NCI-H187 treated with DMSO at 0.1 percent for 48 hours (cell line): ENCODE results near the gene SLC7A9.
"Not testable (repeated sequence)": the region's sequence is repeated elsewhere in the genome, so short reads cannot be mapped to it uniquely, and the experiment has no call there.

Source experiments
- DNase-seq: peaks from one replicate; lab custom pipeline; 2025; lab: John Stamatoyannopoulos, UW

Gene SLC7A9

GRCh38 chr19:32881766-32882165, 12.2 kb upstream of the SLC7A9 start:
- no peak for DNase-seq

DNA sequence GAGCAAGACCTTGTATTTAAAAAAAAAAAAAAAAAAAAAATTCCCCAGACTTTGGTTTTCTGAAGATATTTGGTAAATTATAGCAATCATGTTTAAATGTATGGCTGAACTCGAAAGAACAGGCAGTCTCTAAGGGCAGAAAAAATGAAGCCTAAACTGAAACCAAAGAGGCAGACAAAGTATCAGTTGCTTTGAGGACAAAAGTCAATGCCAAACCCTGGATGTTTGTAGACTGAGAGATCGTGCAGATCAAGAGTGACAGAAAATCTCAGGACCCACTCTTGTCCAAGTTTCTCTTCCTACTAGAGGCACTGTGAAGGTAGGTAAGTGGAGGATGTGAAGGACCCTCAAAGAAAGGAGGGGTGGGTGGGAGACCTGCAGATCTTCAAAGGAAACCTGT, 11.1 kb upstream of the SLC7A9 start:
- DNase-seq, result no peak

DNA sequence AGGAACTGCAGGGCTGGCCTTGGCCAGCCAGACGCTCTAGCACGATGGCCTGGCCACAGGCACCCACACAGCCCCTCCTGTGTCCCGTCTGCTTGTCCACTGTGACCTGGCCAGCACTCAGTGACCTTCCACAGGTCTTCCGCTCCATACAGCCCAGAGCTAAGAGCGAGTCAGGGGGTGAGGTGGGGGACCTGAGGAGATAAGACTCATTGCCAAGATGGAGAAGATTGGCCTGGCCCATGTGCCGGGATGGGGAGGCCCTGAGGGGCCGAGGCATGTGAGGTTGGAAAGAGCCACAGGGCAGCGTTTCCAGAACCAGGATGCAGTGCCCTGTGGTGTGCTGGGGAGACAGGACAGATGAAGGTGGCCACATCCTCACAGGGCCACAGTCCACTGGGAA, 10.2 kb upstream of the SLC7A9 start:
- no peak for DNase-seq

- no peak for DNase-seq
Observed at GRCh38 chr19:32878988-32879387, 9.4 kb upstream of the SLC7A9 start.

DNA sequence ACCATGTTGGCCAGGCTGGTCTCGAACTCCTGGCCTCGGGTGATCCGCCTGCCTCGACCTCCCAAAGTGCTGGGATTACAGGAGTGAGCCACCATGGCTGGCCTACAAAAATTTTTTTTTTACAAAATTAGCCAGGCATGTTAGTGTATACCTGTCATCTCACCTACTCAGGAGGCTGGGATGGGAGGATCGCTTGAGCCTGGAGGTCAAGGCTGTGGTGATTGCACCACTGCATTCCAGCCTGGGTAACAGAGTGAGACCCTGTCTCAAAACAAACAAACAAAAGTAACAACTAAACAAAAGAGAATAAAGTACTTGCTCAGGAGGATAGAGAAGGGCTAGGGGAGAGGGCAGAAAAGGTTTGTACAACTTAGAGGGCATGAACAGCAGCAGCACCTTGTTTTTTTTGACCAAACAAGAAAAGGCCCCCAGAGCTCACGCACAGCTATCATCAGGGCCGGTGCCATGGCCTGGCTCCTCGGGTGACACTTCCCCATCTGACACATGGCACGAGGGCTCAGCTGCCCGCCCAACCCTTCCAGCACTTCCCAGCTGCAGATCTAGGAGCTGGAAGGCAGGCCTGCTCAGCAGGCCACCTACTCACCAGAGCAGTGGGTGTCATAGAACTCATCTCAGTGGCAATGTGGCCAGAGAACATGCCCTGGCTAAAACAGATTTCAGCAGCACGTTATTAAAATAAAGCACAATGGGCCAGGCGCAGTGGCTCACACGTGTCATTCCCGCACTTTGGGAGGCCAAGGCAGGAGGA, 8.6 kb upstream of the SLC7A9 start:
- no peak for DNase-seq

DNA sequence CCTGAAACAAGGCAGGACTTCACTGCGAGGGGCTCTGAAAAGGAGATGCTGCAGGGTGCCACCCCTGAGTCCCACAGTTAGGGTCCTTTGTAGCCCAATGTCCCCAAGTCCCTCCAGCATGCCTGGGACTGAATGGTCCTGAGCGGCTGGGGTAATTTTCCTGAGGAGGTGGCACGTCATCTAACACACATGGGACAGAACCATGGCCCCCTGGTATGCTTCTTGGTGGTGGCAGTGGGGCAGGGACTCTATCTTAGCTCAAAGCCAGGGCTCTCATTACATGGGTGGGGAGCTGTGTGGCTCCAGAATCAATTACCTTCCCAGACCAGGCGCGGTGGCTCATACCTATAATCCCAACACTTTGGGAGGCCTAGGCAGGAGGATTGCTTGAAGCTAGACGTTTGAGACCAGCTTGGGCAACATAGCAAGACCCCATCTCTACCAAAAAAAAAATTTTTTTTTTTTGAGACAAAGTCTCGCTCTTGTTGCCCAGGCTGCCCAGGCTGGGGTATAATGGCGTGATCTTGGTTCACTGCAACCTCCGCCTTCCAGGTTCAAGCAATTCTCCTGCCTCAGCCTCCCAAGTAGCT, 7.9 kb upstream of the SLC7A9 start:
- no peak for DNase-seq

DNA sequence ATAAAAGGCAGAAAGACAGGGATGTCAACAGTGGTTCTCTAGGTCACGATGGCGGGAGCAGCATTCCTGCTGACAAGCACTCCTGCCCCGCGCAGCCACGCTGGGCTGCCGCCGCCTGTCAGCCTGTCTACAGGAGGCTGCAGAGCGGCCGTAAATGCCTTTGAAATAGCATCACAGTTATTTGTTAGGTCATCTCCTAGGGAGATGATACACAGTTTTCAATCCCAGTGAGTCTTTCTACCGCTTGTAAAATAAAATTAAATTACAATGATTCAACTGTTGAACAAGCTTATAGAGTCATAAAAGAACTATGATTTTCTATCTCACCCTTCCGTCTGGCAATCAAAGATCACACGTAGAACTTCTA, 7.3 kb upstream of the SLC7A9 start:
- no peak for DNase-seq

- DNase-seq, result no peak
Observed at GRCh38 chr19:32876236-32876918, 6.8 kb upstream of the SLC7A9 start.

GRCh38 chr19:32875428-32875827, 5.9 kb upstream of the SLC7A9 start:
- no peak for DNase-seq

DNA sequence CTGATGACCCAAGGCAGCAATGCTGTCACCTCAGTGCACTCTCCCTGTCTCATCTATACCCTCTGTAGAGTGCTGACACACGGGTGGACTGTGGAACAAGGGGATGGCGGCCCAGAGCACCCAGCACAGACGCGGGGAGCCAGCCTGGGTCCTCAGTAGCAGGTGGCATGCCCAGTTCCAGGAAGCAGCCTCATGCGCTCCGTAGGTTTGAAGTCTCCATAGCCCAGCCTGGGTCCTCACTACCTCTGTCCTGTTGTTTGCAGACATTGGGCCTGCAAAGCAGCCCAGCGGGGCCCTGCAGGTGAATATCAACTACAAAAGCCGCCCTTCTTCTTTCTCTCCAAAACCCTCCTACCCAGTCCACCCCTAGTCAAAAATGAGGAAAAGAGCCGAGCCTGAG, 5.0 kb upstream of the SLC7A9 start:
- no peak for DNase-seq

GRCh38 chr19:32873247-32873959, 3.8 kb upstream of the SLC7A9 start:
- no peak for DNase-seq

DNA sequence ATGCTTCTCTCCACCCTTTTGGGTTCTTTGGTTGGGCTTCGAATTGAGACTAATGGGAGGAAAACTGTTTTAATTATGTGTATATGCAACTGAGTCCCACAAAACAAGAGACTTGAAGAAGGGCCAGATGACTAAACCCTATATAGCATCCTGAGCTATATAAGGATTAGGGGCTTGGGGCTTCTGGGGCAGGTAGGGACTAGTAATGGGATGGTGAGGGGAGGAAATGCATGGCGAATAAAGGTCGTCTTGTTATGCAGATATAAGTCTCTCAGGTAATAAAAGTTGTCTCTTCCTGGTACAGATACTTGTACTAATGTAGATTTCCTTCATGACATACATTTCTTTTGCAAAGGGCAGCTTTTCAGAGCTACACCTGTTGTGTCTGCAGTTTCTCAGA, 2.8 kb upstream of the SLC7A9 start:
- no peak for DNase-seq

DNA sequence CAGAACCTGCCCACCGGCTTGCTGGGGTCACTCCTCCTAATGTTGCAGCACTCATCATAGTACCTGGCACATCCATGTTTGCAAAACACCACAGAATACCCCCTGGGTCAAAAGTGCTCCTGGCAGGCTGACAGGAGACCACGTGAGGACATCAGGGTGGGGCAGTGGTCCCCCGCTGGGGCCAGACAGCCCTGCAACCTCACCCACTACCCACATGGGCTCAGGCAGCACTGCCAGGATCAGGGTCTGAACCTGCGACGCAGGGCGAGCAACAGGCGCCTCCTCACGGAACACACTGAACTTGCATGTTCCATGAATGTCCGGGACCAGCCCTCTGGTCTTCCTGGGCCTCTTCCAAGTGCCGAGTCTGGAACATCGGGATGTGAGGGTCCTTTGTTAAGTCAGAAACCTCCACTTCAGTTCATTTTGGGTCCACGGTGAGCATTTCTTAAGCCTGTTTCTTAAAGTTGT, 1.4 kb upstream of the SLC7A9 start:
- DNase-seq, result no peak

DNA sequence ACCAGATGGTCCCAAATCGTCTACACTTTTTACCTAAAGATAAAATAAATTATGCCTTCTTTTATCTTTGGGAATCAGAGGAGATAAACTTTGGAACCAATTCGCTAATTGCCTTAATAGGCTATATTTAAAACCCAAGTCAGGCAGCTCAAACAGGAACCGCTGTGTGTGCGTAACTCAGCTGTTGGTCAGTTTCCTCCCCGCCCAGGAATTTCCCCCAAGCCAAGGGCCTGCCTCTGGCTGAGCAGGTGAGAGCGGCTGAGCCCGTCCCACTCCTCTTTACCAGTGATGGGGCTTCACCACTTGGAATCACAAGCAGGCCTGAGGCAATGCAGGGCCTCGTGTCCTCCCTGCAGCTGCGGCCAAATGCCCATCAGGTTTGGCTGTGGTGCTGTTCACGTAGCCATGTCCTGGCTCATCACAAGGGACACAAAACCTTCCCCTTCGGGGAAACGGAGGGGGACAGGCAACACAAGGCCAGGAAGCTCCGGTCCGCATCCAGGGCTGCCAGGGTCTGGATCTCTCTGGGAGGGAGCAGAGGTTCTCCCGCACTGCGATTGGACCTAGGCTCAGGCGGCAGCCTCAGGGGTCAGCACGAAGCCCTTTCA, 503 bp upstream of the SLC7A9 start:
- DNase-seq, result no peak

DNA sequence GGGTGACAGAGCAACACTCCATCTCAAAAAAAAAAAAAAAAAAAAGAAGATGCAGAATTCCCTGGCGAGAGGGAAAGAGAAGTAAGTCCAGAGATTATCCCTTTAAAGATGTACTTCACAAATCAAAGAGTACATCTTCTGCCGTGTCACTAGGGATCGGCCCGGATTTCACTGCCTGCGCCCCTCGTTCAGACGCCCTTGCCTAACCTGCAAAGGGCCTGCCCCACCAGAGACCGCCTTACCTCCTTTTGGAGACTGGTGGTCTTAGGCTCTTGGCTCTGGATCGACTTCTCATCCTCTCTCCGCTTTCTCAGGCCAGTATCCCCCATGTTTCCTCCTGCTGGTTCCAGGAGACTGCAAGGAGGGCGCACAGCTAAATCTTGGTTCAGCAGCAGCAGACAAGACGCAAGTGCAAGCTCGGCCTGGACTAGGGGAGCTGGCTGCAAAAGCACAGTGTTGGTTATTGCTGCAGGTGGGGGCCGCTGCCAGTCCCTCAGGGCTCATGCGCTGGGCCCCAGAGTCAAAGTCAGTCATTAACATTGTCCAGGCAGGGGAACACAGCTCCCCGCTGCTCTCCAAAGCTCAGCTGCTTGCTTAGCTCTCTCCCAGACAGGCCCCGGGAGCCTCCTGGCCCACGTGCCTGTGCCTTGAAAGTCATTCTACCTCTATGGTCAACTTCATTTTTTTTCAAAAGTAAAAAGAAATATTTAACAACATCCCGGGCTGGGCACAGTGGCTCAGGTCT, 1.2 kb downstream of the SLC7A9 start:
- DNase-seq, result no peak

- DNase-seq, result not testable (repeated sequence)
Observed at GRCh38 chr19:32867436-32867835, 2.1 kb downstream of the SLC7A9 start.

DNA sequence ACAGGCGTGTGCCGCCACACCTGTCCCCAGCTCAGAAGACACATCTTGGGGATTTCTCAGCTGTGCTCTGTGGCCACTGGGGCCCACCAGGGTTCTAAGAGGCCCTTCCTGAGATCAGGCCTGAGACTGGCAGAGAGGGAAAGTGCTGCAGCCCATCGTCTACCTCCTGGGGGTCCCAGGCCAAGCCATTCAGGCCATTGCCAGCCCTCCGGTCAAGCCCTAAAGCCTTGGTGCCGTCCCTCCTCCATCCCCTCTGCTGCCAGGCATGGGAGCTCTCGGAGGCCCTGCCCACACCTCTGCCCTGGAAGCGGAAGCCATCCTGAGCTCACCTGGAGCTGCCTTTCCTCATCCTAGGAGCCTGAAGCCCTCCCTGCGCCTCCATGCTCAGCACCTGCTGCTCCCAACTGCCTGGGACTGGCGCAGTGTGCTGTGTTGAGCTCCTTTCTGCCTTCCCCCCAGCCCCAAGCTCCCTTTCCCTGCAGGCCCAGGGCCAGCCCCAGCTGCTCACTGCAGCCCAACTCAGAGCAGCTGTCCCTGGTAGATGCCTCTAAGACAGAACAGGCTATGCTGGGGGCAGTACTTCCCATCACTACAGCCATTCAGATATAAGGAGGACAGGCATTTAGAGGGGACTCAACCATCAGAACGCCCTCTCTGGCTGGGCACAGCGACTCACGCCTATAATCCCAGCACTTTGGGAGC, 2.9 kb downstream of the SLC7A9 start:
- no peak for DNase-seq

GRCh38 chr19:32866061-32866460, 3.5 kb downstream of the SLC7A9 start:
- no peak for DNase-seq

DNA sequence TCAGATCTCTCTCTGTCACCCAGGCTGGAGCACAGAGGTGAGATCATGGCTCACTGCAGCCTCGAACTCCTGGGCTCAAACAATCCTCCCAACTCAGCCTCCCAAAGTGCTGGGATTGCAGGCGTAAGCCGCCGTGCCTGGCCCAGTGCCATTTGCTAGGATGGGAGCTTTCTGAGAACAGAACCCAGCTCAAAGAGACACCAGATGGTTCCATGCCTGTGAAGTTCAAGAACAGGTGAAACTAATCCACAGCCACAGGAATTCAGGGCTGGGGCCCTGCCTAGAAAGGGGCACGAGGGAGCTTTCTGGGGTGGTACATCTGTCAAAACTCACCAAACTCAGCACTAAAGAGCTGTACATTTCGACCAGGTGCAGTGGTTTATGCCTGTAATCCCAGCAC, 4.2 kb downstream of the SLC7A9 start:
- DNase-seq, result no peak

DNA sequence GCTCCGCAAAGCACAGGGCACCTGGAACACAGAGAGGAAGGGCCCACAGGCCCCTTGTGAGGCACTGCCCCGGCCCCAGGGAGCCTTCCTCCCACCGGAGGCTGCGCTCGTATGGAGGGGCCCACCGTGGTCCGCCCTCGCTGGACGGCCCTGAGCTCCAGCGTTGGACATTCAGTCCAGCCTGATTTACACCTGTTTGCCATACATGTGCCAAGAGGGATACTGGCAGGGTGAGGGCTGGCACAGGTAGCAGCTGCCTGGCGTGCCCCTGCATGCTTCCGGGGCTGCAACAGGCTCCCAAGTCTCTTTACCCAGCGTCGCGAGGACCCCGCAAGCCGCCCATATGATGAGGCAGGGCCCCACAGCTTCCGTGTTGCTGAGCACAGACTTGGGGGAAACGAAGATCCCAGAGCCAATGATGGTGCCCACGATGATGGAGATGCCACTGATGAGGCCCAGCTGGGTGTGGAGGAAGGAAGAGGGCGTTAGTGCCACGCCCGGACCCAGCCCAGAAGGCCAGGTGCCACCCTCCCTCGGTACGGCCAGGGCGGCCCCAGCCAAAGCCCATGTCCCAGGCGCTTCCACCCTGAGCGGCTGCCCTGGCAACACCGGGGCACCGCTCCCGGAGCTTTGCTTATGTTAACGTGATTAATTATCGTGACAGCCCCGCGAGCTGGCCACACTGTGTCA, 5.1 kb downstream of the SLC7A9 start:
- DNase-seq, result no peak
